HepG2 (cell line): ENCODE results near the gene SAMD14. TPM values are rescaled to one million over a fixed set of nuclear protein-coding genes. Genes with fewer than 3 reads are reported as not detected.

Experiments used
- CERS6 ChIP-seq: sonication (generic); formaldehyde crosslinking; IDR thresholded peaks from 2 replicates; pipeline ENCODE4 v1.5.0; 2020; ENCODE audit warnings: missing genetic modification reagents
- DNMT1 ChIP-seq: sonication (generic); formaldehyde crosslinking; IDR thresholded peaks from 2 replicates; pipeline ENCODE4 v1.5.1; 2020; ENCODE audit warnings: mild to moderate bottlenecking, missing genetic modification reagents
- NR2C2 ChIP-seq: sonication (generic); formaldehyde crosslinking; IDR thresholded peaks from 2 replicates; pipeline ENCODE4 v1.4.0; 2020; ENCODE audit warnings: missing genetic modification reagents, mild to moderate bottlenecking, moderate library complexity, borderline replicate concordance
- RFXAP ChIP-seq: sonication (generic); formaldehyde crosslinking; IDR thresholded peaks from 2 replicates; pipeline ENCODE4 v1.4.0; 2020; ENCODE audit warnings: missing genetic modification reagents, borderline replicate concordance
- SP5 ChIP-seq: IDR thresholded peaks from 2 replicates; pipeline ENCODE4 v1.6.1; 2016; ENCODE audit warnings: low read depth, borderline replicate concordance
- ZBTB25 ChIP-seq: IDR thresholded peaks from 2 replicates; pipeline ENCODE4 v1.6.1; 2018; ENCODE audit warnings: missing genetic modification reagents
- ZNF318 ChIP-seq: sonication (generic); formaldehyde crosslinking; IDR thresholded peaks from 2 replicates; pipeline ENCODE4 v1.4.0; 2020; ENCODE audit warnings: mild to moderate bottlenecking, missing genetic modification reagents
- ZNF614 ChIP-seq: IDR thresholded peaks from 2 replicates; pipeline ENCODE4 v1.6.1; 2018; ENCODE audit warnings: missing biosample characterization, missing genetic modification reagents, inconsistent platforms, borderline replicate concordance
- polyA plus RNA-seq, 8 experiments: library from polyadenylated mRNA; depleted of rRNA in 3 of 8; stranded (reverse) in 7 of 8; unstranded in 1 of 8; fragments of >200 nt; fragmentation: Illumina TruSeq in 4 of 8; extraction: Trizol in 4 of 8; gene quantifications; 2 replicates each; pipeline versions ENCODE4 v1.2.1 to v1.2.3, GENCODE V29; 2011 to 2016; ENCODE audit warnings: low read depth in 4 of 8, missing spikeins in 1 of 8, mixed read lengths in 1 of 8; ENCODE audit not compliant: insufficient read depth in 1 of 8
- total RNA-seq, 5 experiments: library from RNA; depleted of rRNA; stranded (reverse); fragments of >200 nt; fragmentation: Illumina TruSeq; extraction: Trizol; gene quantifications; 2 replicates each; pipeline ENCODE4 v1.2.3, GENCODE V29; 2016; ENCODE audit warnings: low read depth in 1 of 5
- TF ChIP-seq, protein P1 (sequence below): sonication (generic); formaldehyde crosslinking; IDR thresholded peaks from 2 replicates; pipeline ENCODE4 v1.4.0; 2020; ENCODE audit warnings: missing genetic modification reagents
- TF ChIP-seq, protein P2 (sequence below), 2 experiments: sonication (generic) in 1 of 2; formaldehyde crosslinking in 1 of 2; IDR thresholded peaks; 2 replicates each; pipeline versions ENCODE4 v1.4.0 to v1.6.1; 2016 to 2020; ENCODE audit warnings: borderline replicate concordance in 1 of 2, low read depth in 1 of 2, mild to moderate bottlenecking in 1 of 2, missing genetic modification reagents in 1 of 2
- TF ChIP-seq, protein P3 (sequence below): sonication (generic); formaldehyde crosslinking; IDR thresholded peaks from 2 replicates; pipeline ENCODE4 v1.8.0; 2022; ENCODE audit warnings: missing genetic modification reagents, mild to moderate bottlenecking, borderline replicate concordance

The SAMD14 gene
- total and polyA plus RNA-seq, 2 of the 13 experiments (the other 11 are each of a cell fraction or from before 2014, with no cell fraction given), result 0.07 to 0.22 TPM

GRCh38 chr17:50150354-50151040 is 20.5 kb upstream of the SAMD14 start, which contains the start of gene PPP1R9B (continued):
- TF ChIP-seq ZNF318 (CRISPR knock-in tag), result no peak
- TF ChIP-seq, protein P1, sequence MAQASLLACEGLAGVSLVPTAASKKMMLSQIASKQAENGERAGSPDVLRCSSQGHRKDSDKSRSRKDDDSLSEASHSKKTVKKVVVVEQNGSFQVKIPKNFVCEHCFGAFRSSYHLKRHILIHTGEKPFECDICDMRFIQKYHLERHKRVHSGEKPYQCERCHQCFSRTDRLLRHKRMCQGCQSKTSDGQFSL (CRISPR knock-in tag), result no peak
- TF ChIP-seq RFXAP (CRISPR knock-in tag), result no peak
- 0 out of 2 replicates have a peak, but pooled peaks have one; percentile 6 for TF ChIP-seq NR2C2
- TF ChIP-seq DNMT1 (CRISPR knock-in tag), result no peak
- TF ChIP-seq ZBTB25 (CRISPR knock-in tag), result no peak
- TF ChIP-seq, protein P2, sequence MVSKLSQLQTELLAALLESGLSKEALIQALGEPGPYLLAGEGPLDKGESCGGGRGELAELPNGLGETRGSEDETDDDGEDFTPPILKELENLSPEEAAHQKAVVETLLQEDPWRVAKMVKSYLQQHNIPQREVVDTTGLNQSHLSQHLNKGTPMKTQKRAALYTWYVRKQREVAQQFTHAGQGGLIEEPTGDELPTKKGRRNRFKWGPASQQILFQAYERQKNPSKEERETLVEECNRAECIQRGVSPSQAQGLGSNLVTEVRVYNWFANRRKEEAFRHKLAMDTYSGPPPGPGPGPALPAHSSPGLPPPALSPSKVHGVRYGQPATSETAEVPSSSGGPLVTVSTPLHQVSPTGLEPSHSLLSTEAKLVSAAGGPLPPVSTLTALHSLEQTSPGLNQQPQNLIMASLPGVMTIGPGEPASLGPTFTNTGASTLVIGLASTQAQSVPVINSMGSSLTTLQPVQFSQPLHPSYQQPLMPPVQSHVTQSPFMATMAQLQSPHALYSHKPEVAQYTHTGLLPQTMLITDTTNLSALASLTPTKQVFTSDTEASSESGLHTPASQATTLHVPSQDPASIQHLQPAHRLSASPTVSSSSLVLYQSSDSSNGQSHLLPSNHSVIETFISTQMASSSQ (IDR thresholded peaks at IDR 0.05; ENCODE audit: low read depth), result no peak
- TF ChIP-seq, protein P2 (CRISPR knock-in tag; IDR thresholded peaks at IDR 0.05; ENCODE audit: borderline replicate concordance), result no peak
- TF ChIP-seq, protein P3, sequence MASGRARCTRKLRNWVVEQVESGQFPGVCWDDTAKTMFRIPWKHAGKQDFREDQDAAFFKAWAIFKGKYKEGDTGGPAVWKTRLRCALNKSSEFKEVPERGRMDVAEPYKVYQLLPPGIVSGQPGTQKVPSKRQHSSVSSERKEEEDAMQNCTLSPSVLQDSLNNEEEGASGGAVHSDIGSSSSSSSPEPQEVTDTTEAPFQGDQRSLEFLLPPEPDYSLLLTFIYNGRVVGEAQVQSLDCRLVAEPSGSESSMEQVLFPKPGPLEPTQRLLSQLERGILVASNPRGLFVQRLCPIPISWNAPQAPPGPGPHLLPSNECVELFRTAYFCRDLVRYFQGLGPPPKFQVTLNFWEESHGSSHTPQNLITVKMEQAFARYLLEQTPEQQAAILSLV, result no peak
- no peak for TF ChIP-seq SP5 (CRISPR knock-in tag)
- peak; percentile 23; the same call in 1 of the 2 replicates for TF ChIP-seq ZNF614
- TF ChIP-seq CERS6 (CRISPR knock-in tag), result no peak
